NCI-H748 (cell line): ENCODE results near the gene DNAJB4.
"Not testable (repeated sequence)": the region's sequence is repeated elsewhere in the genome, so short reads cannot be mapped to it uniquely, and the experiment has no call there.

Experiments
- DNase-seq: peaks from one replicate; lab custom pipeline; 2025; ENCODE audit not compliant: unreplicated experiment; lab: John Stamatoyannopoulos, UW

Gene DNAJB4

DNA sequence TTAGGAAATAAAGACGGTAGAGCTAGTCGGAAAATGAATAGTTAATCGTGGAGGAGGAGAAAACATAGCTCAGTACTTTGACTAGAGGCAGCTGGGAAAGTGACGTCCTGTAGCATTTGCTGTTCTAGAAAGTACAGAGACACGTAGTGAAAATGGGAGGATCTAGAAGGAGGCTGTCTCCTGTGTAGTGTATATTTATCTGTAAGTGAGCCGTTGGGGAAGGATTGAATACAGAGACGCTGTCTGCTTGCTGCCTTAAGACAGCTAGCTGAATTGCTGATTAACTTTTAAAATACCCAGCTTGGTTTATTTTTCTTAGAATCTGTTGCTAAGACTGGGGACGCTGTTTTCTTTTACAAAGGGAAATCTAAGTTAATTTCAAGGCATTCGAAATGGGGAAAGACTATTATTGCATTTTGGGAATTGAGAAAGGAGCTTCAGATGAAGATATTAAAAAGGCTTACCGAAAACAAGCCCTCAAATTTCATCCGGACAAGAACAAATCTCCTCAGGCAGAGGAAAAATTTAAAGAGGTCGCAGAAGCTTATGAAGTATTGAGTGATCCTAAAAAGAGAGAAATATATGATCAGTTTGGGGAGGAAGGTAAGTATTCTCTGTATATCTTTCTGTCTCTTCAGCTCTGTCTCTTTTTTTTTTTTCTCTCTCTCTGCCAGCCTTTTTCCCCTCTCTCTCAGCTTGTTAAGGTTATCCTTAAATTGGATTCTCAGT, at the start of gene DNAJB4:
TSS of gene DNAJB4 (plus strand) at position 221 of the 729 bp plus-strand sequence. CDS start at position 393, 172 bp downstream.
- DNase-seq = peak; percentile 69

DNA sequence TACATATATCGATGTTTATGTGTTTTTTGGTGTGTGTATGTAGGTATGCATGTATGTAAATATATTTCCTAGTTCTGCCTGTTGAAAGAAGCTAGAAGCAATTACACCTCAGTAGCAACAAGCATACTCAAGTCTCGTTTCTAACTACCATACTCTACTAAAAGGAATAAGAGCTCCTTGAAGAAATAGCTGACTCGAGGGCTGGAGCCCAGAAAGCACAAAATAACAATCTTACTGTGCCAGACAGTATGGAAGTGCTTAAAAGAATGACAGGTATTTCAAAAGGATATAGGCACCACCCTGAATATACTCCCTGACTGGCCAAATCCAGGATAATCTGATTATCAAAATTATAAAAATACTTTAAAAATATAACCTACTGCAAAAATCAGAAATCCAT, 49.0 kb upstream of the DNAJB4 start:
- no peak for DNase-seq

DNA sequence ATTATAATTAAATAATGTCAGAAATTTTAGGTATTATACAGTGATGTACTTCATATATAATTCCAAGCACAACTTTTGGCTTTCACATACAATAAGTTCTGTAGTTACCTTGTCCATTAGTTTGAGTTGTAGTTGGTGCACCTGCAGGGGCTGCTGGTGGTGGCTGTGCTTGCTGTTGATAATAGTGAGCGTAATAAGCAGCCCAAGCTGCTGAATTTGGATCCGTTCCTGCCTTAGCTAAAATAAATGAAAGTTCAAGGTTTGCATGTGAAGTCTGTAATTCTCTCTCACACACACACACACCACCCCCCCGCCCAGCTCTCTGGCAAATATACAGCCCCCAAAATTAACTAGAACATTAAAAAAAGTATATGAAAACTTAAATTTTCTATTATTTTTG, 48.3 kb upstream of the DNAJB4 start:
- DNase-seq = no peak

DNA sequence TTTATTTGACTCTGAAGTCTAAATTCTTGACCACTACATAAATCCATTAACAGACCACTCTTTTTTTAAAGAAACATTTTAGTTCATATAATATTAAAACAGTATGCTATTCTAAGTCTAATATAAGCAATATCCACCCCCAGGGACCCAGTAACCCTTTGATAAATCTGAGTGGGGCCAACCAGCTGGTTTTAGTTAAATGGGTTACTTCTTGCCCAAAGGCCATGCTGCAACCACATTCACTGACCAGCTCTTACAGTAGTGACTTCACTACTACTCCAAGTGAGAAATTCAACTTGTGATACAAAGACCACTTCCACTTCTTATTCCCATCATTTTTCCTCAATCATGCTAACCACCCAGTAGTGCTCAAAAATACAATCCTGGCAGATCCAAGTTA, 46.3 kb upstream of the DNAJB4 start:
- DNase-seq = no peak

DNA sequence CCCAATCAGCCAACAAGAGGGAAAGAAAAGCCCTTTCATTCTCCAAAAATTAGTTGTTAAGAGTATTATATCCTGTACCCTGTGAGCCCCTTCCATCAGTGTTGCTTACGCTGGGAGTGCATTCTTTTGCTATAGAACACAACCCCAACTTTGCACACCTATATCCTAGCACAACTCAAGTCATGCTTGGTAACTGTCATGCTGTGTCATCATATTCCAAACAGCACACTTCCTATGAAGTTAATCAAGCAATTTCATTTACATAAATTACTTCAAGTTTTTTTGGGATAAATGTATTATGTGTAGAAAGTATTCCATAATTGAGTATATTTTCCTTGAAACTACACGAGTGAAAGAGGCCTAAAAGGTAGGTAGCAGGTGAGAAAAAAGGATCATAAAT, 45.9 kb upstream of the DNAJB4 start:
- DNase-seq = no peak

DNA sequence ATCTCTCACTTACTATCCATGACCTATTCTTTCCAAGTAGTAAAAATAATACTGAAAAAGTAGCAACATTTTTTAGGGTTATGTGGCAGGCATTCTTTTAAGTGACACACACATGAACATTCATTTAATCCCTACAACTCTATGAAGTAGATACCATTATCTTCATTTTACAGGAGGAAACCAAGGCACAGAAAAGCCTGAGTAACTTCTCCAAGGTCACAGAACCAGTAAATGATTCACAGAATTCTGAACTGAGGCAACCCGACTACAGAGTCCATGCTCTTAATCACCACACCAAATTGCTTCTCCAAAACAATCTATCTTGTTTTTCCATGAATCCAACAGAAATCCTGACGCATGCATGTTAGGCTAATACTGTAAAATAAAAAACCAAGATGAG, 43.3 kb upstream of the DNAJB4 start:
- DNase-seq = no peak

DNA sequence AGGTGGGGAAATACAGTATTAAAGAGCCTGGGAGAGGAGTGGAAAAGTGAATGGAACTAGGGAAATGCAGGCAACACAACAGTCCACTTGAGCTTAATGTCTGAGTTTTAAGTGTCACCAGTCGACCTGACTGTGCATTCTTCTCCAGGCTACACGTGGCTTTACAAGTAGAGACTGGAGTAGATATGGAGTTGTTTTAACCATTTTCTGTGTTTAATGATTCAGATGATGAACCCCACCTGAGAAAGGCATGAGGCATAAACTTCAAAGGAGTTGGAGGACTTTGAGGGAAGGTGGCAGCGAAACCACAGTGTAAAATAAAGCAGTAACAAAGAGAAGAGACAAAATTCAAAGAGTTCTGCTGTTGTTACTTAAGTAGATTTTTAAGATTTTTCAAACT, 38.4 kb upstream of the DNAJB4 start:
- no peak for DNase-seq

DNA sequence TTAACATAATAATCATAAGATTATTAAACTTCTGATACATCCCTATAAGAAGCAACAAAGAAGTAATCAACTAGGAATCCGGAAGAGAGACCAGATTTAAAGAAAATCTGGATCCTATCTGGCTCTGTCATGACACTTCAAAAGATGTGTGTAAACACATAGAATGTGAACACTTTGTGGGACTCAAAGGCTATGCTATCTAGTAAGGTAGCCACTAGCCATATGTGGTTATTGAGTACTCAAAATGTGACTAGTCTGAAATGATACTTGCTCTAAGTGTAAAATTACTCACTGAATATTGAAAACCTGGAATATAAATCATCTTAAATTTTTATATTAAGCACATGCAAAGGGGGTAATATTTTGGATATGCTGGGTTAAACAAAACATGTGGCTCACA, 34.5 kb upstream of the DNAJB4 start:
- DNase-seq = no peak

DNA sequence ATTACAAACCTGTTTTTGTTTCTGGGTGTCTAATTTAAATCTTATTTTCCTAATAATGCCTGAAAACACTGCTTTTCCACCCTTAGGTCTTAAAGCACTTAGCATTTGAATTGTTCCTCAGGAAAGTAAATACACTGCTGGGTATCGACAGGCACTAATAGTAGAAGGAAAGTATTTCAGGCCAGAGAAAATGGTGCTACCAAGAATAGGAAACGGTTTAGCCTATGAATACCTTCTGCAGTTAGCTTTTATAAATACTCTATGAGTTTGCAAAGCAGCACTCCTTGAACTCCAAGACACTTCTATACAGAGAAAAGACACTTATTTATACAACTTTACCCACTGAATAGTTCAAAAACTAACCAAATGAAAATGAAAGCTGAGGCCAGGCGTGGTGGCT, 32.7 kb upstream of the DNAJB4 start:
- no peak for DNase-seq

DNA sequence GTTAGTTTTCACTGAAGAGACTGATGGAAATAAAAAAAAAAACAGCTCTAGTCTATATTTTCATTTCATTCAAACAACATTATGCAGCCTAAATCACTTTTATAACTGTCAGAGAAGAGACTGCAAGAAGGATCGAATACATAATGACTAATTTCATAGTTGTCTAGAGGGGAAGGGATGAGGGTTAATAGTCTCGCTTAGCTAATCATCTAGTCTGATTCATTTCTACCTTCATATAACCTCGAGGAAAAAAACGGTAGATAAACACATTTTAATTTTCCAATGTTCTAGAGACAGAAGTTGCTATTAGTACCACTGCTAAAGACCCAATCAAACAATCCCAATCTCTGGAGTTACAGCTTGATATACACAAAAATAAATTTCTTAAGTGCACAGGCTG, 29.4 kb upstream of the DNAJB4 start:
- DNase-seq = no peak

DNA sequence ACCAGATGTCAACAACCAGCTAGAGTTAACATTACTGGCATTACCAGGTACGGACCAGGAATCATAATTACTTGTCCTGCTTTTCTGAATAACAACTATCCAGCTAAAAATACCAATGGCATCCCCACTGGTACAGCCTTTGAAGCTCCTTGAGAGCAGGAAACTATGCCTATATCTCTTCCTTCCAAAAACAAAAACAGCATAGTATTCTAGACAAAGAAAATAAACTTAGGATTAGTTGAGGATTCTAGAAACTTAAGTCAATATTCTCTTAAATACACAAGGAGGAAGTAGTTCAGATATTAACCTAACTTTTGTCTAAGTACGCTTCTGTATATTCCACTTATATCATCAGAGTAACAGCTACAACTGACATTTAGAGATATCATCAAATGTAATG, 28.8 kb upstream of the DNAJB4 start:
- DNase-seq = no peak

DNA sequence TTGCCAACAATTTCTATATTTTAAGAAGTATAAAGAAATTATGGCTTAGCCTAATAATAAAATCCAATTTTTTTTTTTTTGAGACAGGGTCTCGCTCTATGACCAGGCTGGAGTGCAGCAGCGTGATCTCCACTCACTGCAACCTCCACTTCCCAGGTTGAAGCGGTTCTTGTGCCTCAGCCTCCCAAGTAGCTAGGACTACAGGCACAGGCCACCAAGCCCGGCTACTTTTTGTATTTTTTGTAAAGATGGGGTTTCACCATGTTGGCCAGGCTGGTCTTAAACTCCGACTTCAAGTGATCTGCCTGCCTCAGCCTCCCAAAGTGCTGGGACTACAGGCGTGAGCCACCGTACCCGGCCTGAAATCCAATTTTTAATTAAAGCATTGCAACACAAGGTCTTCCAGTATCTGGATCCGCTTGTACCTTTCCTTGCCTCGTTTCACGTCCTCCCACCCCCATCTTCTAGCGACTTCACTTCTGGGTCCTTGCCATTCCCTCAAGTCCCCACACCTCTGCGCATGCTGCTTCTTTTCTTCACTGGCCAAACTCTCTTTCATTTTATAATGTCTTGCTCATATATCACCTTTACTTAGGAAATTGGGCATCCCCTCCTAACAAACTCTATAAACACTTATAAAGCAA, 28.2 kb upstream of the DNAJB4 start:
- no peak for DNase-seq

DNA sequence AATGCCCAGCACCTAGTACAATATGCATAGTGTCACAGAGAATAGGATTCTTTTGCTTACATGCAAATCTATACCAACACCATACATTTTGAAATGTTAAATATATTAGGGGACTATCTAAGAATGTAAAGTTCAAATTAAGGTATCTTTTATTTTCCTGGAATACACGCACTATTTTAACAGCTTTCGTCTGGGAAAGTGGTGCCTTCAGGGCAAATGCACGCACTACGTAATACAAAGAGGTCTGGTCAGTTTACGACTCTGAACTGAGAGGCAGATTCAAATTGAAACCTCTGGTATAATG, 26.8 kb upstream of the DNAJB4 start:
- DNase-seq = no peak

DNA sequence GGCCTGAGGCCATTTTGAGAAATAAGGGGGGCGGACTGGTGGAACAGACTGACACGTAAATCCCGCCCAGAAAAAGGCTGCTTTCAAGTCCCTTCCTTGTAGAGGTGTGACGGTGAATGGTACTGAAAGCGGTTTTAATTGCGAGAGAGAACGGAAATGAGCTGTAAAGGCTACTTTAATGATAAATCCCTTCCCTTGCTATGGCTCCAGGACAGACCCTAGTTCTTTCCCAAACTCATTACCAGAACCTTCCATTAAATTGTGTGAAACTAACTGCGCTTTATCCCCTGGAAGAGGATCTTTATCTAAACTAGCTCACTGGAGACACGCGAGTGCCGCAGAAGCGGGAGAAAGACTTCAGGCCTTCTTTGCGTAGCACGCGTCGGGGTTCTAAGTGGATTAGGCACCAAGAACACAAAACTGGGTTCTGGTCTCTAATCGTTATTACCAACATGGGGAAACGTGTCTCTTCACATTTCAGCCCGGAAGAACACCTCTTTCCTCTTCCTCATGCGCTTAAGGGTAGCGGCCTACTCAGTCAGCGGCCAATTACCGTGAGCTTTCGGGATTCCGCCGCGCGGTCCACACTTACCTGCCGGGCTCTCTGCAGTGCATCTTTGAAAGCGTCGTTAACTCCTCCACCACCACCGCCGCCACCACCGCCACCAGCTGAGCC, 26.3 kb upstream of the DNAJB4 start:
- DNase-seq = peak; percentile 95

DNA sequence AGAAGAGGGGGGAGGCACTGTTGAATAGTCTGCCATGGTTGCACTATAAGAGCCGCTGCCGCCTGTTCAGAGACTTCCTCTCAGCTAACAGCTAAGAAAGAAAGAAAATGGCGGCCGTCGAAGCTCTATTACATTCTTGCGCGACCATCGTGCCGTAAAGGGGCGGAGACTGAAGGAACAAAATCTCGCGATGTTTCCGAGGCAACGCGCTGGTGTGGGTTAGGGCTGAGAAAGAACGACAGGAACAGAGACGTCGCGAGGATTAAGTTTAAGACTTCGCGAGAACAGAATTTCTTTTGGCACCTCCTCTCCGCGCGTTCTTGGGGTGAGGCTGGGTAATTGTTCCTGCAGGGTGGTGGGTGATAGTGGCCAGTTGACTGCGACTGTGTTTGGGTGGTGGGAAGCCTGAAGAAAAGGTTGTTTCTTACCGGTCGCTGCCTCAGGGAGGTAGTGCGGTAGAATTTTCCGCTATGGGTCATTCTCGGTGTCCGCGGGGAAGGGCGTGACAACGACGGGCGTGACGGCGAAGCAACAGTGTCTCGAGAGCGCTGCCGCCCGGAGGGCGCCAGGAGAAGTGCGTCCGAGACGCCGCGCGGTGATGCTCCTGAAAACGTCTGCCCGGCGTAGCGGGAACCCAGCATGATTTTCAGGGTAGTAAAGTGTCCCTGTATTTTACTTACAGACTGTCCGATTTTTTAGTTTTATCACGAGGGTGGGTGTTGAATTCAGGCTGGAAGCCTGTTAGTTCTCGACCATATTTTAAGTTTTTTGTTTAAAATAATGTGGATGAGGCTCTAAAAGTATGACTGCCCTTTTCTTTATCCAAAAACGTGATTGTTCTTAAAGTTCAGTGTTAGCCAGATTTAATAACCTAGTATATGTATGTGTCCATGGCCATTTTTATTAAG, 25.5 kb upstream of the DNAJB4 start, which contains the start of gene FUBP1:
TSS of gene FUBP1 (minus strand) at position 104 of the 908 bp plus-strand sequence. CDS start at position 36, 68 bp downstream.
- peak; percentile 99 for DNase-seq

DNA sequence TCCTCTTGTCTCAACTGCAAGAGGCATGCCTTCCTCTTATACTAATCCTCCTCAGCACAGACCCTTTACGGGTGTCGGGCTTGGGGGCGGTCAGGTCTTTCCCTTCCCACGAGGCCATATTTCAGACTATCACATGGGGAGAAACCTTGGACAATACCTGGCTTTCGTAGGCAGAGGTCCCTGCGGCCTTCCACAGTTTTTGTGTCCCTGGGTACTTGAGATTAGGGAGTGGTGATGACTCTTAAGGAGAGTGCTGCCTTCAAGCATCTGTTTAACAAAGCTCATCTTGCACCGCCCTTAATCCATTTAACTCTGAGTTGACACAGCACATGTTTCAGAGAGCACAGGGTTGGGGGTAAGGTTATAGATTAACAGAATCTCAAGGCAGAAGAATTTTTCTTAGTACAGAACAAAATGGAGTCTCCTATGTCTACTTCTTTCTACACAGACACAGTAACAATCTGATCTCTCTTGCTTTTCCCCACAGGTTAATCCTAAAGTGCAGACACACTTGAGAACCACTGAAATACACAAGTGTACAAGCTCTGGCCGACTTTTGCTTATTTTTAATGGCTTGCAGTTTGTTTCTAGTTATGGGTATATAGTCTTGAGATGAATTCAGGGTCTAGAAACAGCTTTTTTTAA, 21.3 kb upstream of the DNAJB4 start:
- DNase-seq = not testable (repeated sequence)

DNA sequence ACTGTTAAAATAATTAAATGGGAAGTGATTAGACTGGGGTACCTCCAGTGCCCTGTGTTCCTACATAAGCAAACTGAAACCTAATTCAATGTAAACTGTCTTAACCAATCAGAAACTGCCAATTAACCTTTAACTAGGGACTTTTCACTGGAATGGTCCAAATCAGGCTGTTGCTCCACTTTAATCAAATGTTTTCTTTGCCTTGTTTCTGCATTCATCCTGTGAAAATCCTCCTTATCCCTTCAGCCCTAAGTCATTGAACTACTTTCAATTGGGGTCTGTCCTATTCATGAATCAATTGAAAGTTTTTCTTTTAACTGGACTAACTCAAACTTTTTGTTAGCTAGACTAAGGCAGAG, 20.8 kb upstream of the DNAJB4 start:
- DNase-seq = no peak

DNA sequence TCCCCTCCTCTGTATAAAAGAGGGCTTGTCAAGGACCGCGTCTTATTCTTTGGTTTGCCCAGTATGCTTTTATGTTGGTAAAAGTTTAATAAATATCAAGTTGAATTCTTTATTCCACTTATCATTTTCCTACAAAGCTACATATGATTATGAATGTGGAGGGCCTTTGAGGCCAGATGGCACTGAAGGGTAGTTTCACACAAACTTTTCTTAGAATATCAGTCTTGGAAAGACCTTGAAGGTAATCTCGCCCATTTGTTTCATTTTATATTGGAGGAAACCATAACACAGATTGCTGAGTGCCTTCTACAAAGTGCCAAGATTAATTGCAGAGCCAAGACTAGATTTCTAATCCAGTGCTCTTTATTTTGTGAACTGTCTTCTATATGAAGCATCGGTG, 20.1 kb upstream of the DNAJB4 start:
- DNase-seq = no peak

DNA sequence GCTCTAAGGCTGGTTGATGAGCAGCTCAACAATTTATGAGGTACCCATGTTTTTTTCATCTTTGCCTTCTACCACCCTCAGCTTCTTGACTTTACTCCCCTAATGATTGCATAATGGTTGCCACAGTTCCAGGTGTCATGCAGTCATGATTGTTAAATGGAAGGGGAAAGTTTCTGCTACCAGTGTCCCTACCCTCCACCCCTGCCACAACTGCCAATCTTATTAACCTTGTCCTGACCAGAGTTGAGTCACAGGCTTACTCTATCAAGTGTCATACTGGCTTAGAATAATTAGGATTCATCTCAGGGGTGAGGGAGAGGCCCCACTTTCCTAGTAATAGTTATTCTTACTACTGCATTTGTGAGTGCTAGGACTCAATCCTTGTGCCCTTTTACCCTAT, 17.9 kb upstream of the DNAJB4 start:
- DNase-seq = no peak

DNA sequence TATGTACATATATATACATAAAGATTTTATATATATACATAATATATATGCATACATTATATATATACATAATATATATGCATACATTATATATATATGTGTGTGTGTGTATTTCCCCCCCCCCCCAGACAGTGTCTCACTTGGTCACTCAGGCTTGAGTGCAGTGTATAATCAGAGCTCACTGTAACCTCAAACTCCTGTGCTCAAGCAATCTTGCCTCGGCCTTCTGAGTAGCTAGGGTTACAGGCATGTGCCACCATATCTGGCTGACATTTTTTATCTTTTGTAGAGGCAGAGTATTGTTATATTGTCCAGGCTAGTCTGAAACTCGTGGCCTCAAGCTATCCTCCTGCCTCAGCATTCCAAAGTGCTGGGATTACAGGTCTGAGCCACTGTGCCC, 16.8 kb upstream of the DNAJB4 start:
- no peak for DNase-seq

DNA sequence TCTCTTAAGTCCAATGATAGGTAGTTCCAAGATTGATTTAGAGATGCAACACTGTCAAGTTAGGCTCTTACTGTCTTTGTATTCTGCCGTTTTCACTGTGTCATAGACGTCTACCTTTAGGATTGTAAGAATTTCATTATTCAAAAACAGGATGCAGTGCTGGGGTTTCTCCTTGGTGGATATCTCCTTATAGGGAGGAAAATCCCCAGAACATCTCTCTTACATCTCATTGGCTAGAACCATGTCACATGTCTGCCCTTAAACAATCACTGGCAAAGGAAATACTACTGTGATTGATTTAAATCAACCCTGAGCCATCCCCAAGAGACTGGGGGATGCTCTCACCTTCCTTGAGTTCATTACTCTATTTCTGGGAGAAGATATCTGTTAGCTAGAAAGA, 15.0 kb upstream of the DNAJB4 start:
- no peak for DNase-seq
